ENCODE results near the gene ARHGEF33.

ARHGEF33 gene

GRCh38 chr2:38876407-38876806 is 13.3 kb upstream of the ARHGEF33 start:
- no peaks in the 10 kb centered on the region for H3K27me3 ChIP-seq (ENCODE audit: control insufficient read depth in 1 of 2, insufficient read depth in 2 of 2, low read length in 2 of 2)
- peaks cover 0 to 9% of the 10 kb centered on the region in 2 donors for H3K36me3 ChIP-seq (ENCODE audit: control insufficient read depth in 2 of 2, insufficient read depth in 2 of 2, low read length in 2 of 2)
- H3K4me1 ChIP-seq (ENCODE audit: control insufficient read depth, insufficient read depth, low read length), result peaks cover 11% of the 10 kb centered on the region
- H3K9me3 ChIP-seq (ENCODE audit: control insufficient read depth in 2 of 2, low read length in 2 of 2), result no peaks in the 10 kb centered on the region
- H3K27ac ChIP-seq (ENCODE audit: low read length), result no peak overlapping the region
- H3K9ac ChIP-seq (ENCODE audit: low read length in 2 of 2), result peak overlapping the region; percentile 81 to 89
- peak overlapping the region; percentile 92 to 100 for H3K4me3 ChIP-seq (ENCODE audit: low read length in 2 of 2)

DNA sequence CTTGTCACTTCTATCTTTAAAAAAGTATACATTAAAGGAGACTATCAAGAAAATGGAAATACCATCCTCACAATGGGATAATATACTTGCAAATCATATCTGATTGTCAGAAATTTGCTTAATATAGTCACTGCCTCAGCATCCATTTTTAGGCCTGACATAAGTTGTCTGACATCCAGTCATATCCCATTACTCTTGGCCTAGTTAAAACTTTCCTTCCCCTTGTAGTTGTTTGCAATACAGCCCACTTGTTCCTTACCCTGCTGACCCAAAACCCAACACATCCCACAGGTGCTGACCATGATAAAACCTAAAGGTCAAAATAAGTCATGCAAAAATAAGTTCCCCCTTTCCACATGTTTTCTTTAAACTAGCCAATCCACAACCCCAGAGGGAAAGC is 3.6 kb upstream of the ARHGEF33 start:
- Histone ChIP-seq H3K27ac (ENCODE audit: low read length) (no peak overlapping the region), H3K4me1 (ENCODE audit: control insufficient read depth, insufficient read depth, low read length) (no peaks in the 10 kb centered on the region), H3K9me3 (ENCODE audit: control insufficient read depth in 2 of 2, low read length in 2 of 2) (no peaks in the 10 kb centered on the region), H3K4me3 (ENCODE audit: low read length in 2 of 2) (no peak overlapping the region), H3K9ac (ENCODE audit: low read length in 2 of 2) (no peak overlapping the region), H3K27me3 (ENCODE audit: control insufficient read depth in 1 of 2, insufficient read depth in 2 of 2, low read length in 2 of 2) (no peaks in the 10 kb centered on the region), H3K36me3 (ENCODE audit: control insufficient read depth in 2 of 2, insufficient read depth in 2 of 2, low read length in 2 of 2) (peaks cover 0 to 3% of the 10 kb centered on the region in 2 donors)

- Histone ChIP-seq H3K27me3 (ENCODE audit: control insufficient read depth in 1 of 2, insufficient read depth in 2 of 2, low read length in 2 of 2) (no peaks in the 10 kb centered on the region), H3K9me3 (ENCODE audit: control insufficient read depth in 2 of 2, low read length in 2 of 2) (no peaks in the 10 kb centered on the region), H3K36me3 (ENCODE audit: control insufficient read depth in 2 of 2, insufficient read depth in 2 of 2, low read length in 2 of 2) (no peaks in the 10 kb centered on the region), H3K4me1 (ENCODE audit: control insufficient read depth, insufficient read depth, low read length) (no peaks in the 10 kb centered on the region), H3K27ac (ENCODE audit: low read length) (no peak overlapping the region), H3K9ac (ENCODE audit: low read length in 2 of 2) (no peak overlapping the region), H3K4me3 (ENCODE audit: low read length in 2 of 2) (no peak overlapping the region)
Measured at GRCh38 chr2:38887347-38887746, 2.3 kb upstream of the ARHGEF33 start.

GRCh38 chr2:38887902-38888554 is 1.6 kb upstream of the ARHGEF33 start:
- H3K9me3 ChIP-seq (ENCODE audit: control insufficient read depth in 2 of 2, low read length in 2 of 2), result no peaks in the 10 kb centered on the region
- H3K27ac ChIP-seq (ENCODE audit: low read length), result no peak overlapping the region
- H3K9ac ChIP-seq (ENCODE audit: low read length in 2 of 2), result no peak overlapping the region
- H3K4me3 ChIP-seq (ENCODE audit: low read length in 2 of 2), result no peak overlapping the region
- H3K27me3 ChIP-seq (ENCODE audit: control insufficient read depth in 1 of 2, insufficient read depth in 2 of 2, low read length in 2 of 2), result no peaks in the 10 kb centered on the region
- H3K4me1 ChIP-seq (ENCODE audit: control insufficient read depth, insufficient read depth, low read length), result no peaks in the 10 kb centered on the region
- H3K36me3 ChIP-seq (ENCODE audit: control insufficient read depth in 2 of 2, insufficient read depth in 2 of 2, low read length in 2 of 2), result no peaks in the 10 kb centered on the region

GRCh38 chr2:38889045-38889444 is 630 bp upstream of the ARHGEF33 start:
- Histone ChIP-seq H3K9ac (ENCODE audit: low read length in 2 of 2) (no peak overlapping the region), H3K27ac (ENCODE audit: low read length) (no peak overlapping the region), H3K4me1 (ENCODE audit: control insufficient read depth, insufficient read depth, low read length) (no peaks in the 10 kb centered on the region), H3K4me3 (ENCODE audit: low read length in 2 of 2) (no peak overlapping the region), H3K27me3 (ENCODE audit: control insufficient read depth in 1 of 2, insufficient read depth in 2 of 2, low read length in 2 of 2) (no peaks in the 10 kb centered on the region), H3K36me3 (ENCODE audit: control insufficient read depth in 2 of 2, insufficient read depth in 2 of 2, low read length in 2 of 2) (no peaks in the 10 kb centered on the region), H3K9me3 (ENCODE audit: control insufficient read depth in 2 of 2, low read length in 2 of 2) (no peaks in the 10 kb centered on the region)

DNA sequence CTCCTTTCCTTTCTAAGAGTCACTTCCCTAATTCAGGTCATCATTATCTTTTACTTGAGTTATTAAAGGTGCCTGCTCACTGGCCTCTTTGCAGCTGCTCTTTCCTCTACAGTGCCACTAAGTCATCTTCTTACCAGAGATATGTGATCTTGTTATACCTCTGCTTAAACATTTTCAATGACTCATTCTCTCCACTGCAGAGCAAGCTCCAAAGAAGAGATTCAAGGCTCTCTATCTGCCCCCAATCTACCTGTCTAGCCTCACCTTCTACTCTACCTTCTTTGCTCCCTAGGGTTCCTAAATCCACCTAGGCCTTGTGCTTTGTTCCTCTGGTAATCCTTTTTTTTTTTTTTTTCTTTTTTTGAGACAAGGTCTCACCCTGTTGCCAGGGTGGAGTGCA is 3.1 kb downstream of the ARHGEF33 start:
- H3K27me3 ChIP-seq (ENCODE audit: control insufficient read depth in 1 of 2, insufficient read depth in 2 of 2, low read length in 2 of 2), result no peaks in the 10 kb centered on the region
- no peak overlapping the region for H3K9ac ChIP-seq (ENCODE audit: low read length in 2 of 2)
- H3K27ac ChIP-seq (ENCODE audit: low read length), result no peak overlapping the region
- no peaks in the 10 kb centered on the region for H3K4me1 ChIP-seq (ENCODE audit: control insufficient read depth, insufficient read depth, low read length)
- H3K4me3 ChIP-seq (ENCODE audit: low read length in 2 of 2), result no peak overlapping the region
- H3K36me3 ChIP-seq (ENCODE audit: control insufficient read depth in 2 of 2, insufficient read depth in 2 of 2, low read length in 2 of 2), result peaks cover 0 to 3% of the 10 kb centered on the region in 2 donors
- H3K9me3 ChIP-seq (ENCODE audit: control insufficient read depth in 2 of 2, low read length in 2 of 2), result no peaks in the 10 kb centered on the region

DNA sequence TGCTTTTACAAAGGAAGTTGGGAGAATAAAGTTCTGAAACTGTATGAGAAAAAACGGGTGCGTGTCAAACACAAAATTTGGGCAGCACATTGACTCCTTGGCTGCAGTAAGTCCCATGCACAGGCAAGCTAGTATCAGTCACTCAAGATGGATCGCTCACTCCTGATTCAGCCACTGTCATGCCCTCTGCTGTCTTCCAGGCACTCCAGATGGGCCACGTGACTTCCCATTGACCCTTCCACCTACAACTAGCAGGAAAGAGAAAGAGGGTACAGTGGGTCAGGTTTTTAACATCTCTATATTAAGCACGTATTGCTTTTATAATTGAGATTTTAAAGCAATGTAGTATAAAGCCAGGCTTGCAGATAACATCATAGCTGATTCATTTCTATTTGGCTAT is 8.6 kb downstream of the ARHGEF33 start:
- no peak overlapping the region for H3K27ac ChIP-seq (ENCODE audit: low read length)
- H3K9ac ChIP-seq (ENCODE audit: low read length in 2 of 2), result no peak overlapping the region
- no peaks in the 10 kb centered on the region for H3K9me3 ChIP-seq (ENCODE audit: control insufficient read depth in 2 of 2, low read length in 2 of 2)
- H3K27me3 ChIP-seq (ENCODE audit: control insufficient read depth in 1 of 2, insufficient read depth in 2 of 2, low read length in 2 of 2), result no peaks in the 10 kb centered on the region
- no peaks in the 10 kb centered on the region for H3K4me1 ChIP-seq (ENCODE audit: control insufficient read depth, insufficient read depth, low read length)
- peaks cover 0 to 3% of the 10 kb centered on the region in 2 donors for H3K36me3 ChIP-seq (ENCODE audit: control insufficient read depth in 2 of 2, insufficient read depth in 2 of 2, low read length in 2 of 2)
- no peak overlapping the region for H3K4me3 ChIP-seq (ENCODE audit: low read length in 2 of 2)

GRCh38 chr2:38900726-38901125 is 11.1 kb downstream of the ARHGEF33 start:
- no peak overlapping the region for H3K4me3 ChIP-seq (ENCODE audit: low read length in 2 of 2)
- no peaks in the 10 kb centered on the region for H3K4me1 ChIP-seq (ENCODE audit: control insufficient read depth, insufficient read depth, low read length)
- H3K9me3 ChIP-seq (ENCODE audit: control insufficient read depth in 2 of 2, low read length in 2 of 2), result no peaks in the 10 kb centered on the region
- peaks cover 0 to 3% of the 10 kb centered on the region in 2 donors for H3K36me3 ChIP-seq (ENCODE audit: control insufficient read depth in 2 of 2, insufficient read depth in 2 of 2, low read length in 2 of 2)
- H3K9ac ChIP-seq (ENCODE audit: low read length in 2 of 2), result no peak overlapping the region
- no peaks in the 10 kb centered on the region for H3K27me3 ChIP-seq (ENCODE audit: control insufficient read depth in 1 of 2, insufficient read depth in 2 of 2, low read length in 2 of 2)
- no peak overlapping the region for H3K27ac ChIP-seq (ENCODE audit: low read length)

GRCh38 chr2:38905251-38905650 is 15.6 kb downstream of the ARHGEF33 start:
- H3K4me3 ChIP-seq (ENCODE audit: low read length in 2 of 2), result no peak overlapping the region
- H3K9me3 ChIP-seq (ENCODE audit: control insufficient read depth in 2 of 2, low read length in 2 of 2), result no peaks in the 10 kb centered on the region
- H3K36me3 ChIP-seq (ENCODE audit: control insufficient read depth in 2 of 2, insufficient read depth in 2 of 2, low read length in 2 of 2), result no peaks in the 10 kb centered on the region
- H3K4me1 ChIP-seq (ENCODE audit: control insufficient read depth, insufficient read depth, low read length), result no peaks in the 10 kb centered on the region
- H3K9ac ChIP-seq (ENCODE audit: low read length in 2 of 2), result no peak overlapping the region
- no peak overlapping the region for H3K27ac ChIP-seq (ENCODE audit: low read length)
- no peaks in the 10 kb centered on the region for H3K27me3 ChIP-seq (ENCODE audit: control insufficient read depth in 1 of 2, insufficient read depth in 2 of 2, low read length in 2 of 2)

DNA sequence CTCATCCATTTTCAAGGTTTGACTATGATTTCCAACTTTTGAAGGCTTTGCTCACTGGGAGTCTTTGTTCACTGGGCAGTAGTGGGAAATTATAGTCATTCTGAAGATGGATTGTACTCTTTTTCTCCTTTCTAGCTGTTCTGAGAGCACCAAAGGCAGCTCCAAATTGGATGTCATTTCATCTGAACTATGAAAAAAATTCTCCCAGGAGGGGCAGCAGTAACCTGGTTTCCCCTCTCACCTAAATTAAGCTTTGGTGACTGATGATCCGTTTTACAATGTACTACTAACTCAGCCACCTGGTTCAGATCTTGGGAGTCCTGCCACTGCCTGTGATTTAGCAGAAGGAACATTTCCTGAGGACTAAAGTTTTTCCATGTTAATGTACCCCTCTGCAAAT is 17.6 kb downstream of the ARHGEF33 start:
- no peaks in the 10 kb centered on the region for H3K9me3 ChIP-seq (ENCODE audit: control insufficient read depth in 2 of 2, low read length in 2 of 2)
- no peak overlapping the region for H3K4me3 ChIP-seq (ENCODE audit: low read length in 2 of 2)
- no peaks in the 10 kb centered on the region for H3K27me3 ChIP-seq (ENCODE audit: control insufficient read depth in 1 of 2, insufficient read depth in 2 of 2, low read length in 2 of 2)
- H3K4me1 ChIP-seq (ENCODE audit: control insufficient read depth, insufficient read depth, low read length), result no peaks in the 10 kb centered on the region
- no peak overlapping the region for H3K9ac ChIP-seq (ENCODE audit: low read length in 2 of 2)
- no peak overlapping the region for H3K27ac ChIP-seq (ENCODE audit: low read length)
- no peaks in the 10 kb centered on the region for H3K36me3 ChIP-seq (ENCODE audit: control insufficient read depth in 2 of 2, insufficient read depth in 2 of 2, low read length in 2 of 2)

DNA sequence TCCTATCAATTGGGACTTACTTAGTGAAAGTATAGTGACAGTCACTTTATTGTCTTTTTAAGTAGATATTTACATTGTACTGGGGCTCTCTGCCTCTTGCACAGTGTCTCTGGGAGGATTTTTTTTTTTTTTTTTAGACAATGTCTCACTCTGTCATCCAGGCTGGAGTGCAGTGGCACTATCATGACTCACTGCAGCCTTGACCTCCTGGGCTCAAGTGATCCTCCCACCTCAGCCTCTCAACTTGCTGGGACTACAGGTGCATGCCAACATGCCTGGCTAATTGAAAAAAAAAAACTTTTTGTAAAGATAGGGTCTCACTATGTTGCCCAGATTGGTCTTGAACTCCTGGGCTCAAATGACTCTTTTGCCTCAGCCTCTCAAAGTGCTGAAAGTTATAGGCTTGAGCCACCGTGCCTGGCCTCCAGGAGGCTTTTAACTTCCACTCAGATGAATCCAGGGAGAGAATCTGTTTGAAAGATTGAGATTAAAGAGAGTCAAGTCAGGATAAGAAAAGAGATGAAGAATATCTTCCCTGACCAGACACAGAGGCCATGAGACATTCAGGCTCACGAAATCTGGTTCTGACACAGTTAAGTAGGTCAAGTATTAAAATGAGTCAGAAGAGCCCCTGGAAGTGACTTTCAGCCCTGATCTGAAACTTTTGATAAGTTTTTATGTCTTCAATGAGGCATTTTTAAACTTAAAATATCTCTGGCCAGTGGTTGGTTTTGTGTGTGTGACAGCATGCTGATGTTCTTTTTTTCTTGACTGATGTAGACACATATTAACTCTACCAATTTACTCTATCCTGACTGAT is 18.3 kb downstream of the ARHGEF33 start:
- no peaks in the 10 kb centered on the region for H3K9me3 ChIP-seq (ENCODE audit: control insufficient read depth in 2 of 2, low read length in 2 of 2)
- no peaks in the 10 kb centered on the region for H3K27me3 ChIP-seq (ENCODE audit: control insufficient read depth in 1 of 2, insufficient read depth in 2 of 2, low read length in 2 of 2)
- H3K36me3 ChIP-seq (ENCODE audit: control insufficient read depth in 2 of 2, insufficient read depth in 2 of 2, low read length in 2 of 2), result no peaks in the 10 kb centered on the region
- no peak overlapping the region for H3K4me3 ChIP-seq (ENCODE audit: low read length in 2 of 2)
- H3K9ac ChIP-seq (ENCODE audit: low read length in 2 of 2), result no peak overlapping the region
- H3K4me1 ChIP-seq (ENCODE audit: control insufficient read depth, insufficient read depth, low read length), result no peaks in the 10 kb centered on the region
- no peak overlapping the region for H3K27ac ChIP-seq (ENCODE audit: low read length)
